ENCODE data around the gene AIG1. TPM values are rescaled to one million over a fixed set of nuclear protein-coding genes. Genes with fewer than 3 reads are reported as not detected.

Gene AIG1
- total RNA-seq, 2 experiments from 2014 or later: 7.4 to 8.4 TPM

DNA sequence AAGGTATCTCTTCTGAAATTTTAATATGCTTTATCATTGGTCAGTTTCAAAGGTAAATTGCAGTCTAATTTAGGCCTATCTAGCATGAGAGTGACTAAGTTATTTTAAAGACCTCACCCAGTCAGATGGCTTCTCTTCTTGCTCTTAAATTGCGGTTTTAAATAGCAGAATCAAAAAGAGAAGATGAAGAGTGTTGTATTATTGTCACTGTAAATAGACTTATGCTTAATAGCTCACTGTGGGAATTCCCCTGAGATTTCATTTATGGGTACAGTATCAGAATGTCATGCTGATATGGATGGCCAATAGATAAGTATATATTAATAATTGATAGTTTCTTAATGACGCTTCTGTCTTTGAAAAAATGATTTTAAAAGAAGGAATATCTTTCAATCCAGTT is 35.7 kb downstream of the AIG1 start:
- H3K36me3 ChIP-seq (ENCODE audit: insufficient read depth, low read length): no peaks in the 10 kb centered on the region
- peaks cover 4% of the 10 kb centered on the region for H3K4me1 Mint-ChIP-seq (ENCODE audit: low read depth)
- POLR2A ChIA-PET: interaction anchor here (1.8 to 1.9 kb wide), 3 partner anchors 37 to 169 kb away, joined by 4 to 9 read pairs (median 4); no protein-coding TSS in a partner anchor
- no peaks in the 10 kb centered on the region for H3K9me3 Mint-ChIP-seq
- no peak overlapping the region for H3K27ac Mint-ChIP-seq
- H3K4me3 Mint-ChIP-seq: no peak overlapping the region
- H3K4me3 ChIP-seq (ENCODE audit: low read length): no peak overlapping the region
- H3K9me3 ChIP-seq (ENCODE audit: control insufficient read depth in 1 of 2, insufficient read depth in 1 of 2, low read length in 2 of 2): no peaks in the 10 kb centered on the region
- ATAC-seq (ENCODE audit: poor library complexity) (no peak), DNase-seq (no peak)
- H3K27me3 Mint-ChIP-seq: no peaks in the 10 kb centered on the region
- CTCF ChIA-PET: no interaction called here
- no peaks in the 10 kb centered on the region for H3K27me3 ChIP-seq (ENCODE audit: control insufficient read depth in 1 of 2, insufficient read depth in 2 of 2, low read length in 2 of 2)
- intact Hi-C loops (cut with DNase I, micrococcal nuclease): no loop called here
- no peaks in the 10 kb centered on the region for H3K36me3 Mint-ChIP-seq (ENCODE audit: low read depth)
- TF ChIP-seq, protein P1, sequence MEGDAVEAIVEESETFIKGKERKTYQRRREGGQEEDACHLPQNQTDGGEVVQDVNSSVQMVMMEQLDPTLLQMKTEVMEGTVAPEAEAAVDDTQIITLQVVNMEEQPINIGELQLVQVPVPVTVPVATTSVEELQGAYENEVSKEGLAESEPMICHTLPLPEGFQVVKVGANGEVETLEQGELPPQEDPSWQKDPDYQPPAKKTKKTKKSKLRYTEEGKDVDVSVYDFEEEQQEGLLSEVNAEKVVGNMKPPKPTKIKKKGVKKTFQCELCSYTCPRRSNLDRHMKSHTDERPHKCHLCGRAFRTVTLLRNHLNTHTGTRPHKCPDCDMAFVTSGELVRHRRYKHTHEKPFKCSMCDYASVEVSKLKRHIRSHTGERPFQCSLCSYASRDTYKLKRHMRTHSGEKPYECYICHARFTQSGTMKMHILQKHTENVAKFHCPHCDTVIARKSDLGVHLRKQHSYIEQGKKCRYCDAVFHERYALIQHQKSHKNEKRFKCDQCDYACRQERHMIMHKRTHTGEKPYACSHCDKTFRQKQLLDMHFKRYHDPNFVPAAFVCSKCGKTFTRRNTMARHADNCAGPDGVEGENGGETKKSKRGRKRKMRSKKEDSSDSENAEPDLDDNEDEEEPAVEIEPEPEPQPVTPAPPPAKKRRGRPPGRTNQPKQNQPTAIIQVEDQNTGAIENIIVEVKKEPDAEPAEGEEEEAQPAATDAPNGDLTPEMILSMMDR (IDR thresholded peaks at IDR 0.05): no peak
- peaks cover 9% of the 10 kb centered on the region for H3K4me1 ChIP-seq (ENCODE audit: insufficient read depth, low read length)
- H3K27ac ChIP-seq (ENCODE audit: low read depth in 1 of 2, low read length in 2 of 2): no peak overlapping the region

DNA sequence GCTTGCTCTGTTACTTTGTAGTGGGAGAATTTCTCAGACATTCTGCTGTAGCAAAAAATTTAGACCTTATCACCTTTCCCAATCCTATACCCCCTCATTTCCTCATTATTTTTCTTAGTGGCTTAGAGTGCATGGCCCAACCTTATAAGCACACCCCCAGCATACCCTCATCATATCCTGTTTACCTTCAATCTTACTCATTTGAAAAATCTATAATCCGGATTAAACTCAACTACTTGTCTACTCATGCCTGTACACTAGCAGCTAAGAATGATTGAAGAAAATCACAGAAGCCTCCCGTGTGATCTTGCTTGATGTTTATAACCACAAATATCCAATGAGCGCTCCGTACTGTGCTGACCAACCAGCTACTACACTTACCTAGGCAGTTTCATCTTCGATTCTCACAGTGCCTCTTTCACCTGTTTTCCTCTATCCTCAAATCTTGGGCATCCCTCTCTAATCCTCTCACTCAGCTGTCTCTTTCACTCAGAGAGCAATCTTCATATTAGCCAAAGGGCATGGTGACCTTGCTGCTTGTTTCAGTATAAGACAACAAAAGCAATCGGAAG is 36.6 kb downstream of the AIG1 start:
- peaks cover 9% of the 10 kb centered on the region for H3K4me1 ChIP-seq (ENCODE audit: insufficient read depth, low read length)
- TF ChIP-seq, protein P1 (IDR thresholded peaks at IDR 0.05): no peak
- ATAC-seq (ENCODE audit: poor library complexity): peak; percentile 96
- peak overlapping the region; percentile 14 to 67 for H3K27ac ChIP-seq (ENCODE audit: low read depth in 1 of 2, low read length in 2 of 2)
- H3K27me3 ChIP-seq (ENCODE audit: control insufficient read depth in 1 of 2, insufficient read depth in 2 of 2, low read length in 2 of 2): no peaks in the 10 kb centered on the region
- Mint-ChIP-seq H3K4me3 (no peak overlapping the region), H3K27me3 (no peaks in the 10 kb centered on the region), H3K27ac (no peak overlapping the region), H3K4me1 (ENCODE audit: low read depth) (peaks cover 4% of the 10 kb centered on the region), H3K36me3 (ENCODE audit: low read depth) (no peaks in the 10 kb centered on the region), H3K9me3 (no peaks in the 10 kb centered on the region)
- ChIA-PET CTCF (no interaction called here), POLR2A (interaction anchor here (0.6 to 1.9 kb wide), 7 partner anchors 10 to 170 kb away, joined by 3 to 9 read pairs (median 4); no protein-coding TSS in a partner anchor)
- no peaks in the 10 kb centered on the region for H3K9me3 ChIP-seq (ENCODE audit: control insufficient read depth in 1 of 2, insufficient read depth in 1 of 2, low read length in 2 of 2)
- peak overlapping the region; percentile 15 for H3K4me3 ChIP-seq (ENCODE audit: low read length)
- DNase-seq: peak in 4 of 14 experiments; percentile 3 to 68 (median 37)
- no peaks in the 10 kb centered on the region for H3K36me3 ChIP-seq (ENCODE audit: insufficient read depth, low read length)
- intact Hi-C loops (cut with DNase I, micrococcal nuclease): no loop called here

DNA sequence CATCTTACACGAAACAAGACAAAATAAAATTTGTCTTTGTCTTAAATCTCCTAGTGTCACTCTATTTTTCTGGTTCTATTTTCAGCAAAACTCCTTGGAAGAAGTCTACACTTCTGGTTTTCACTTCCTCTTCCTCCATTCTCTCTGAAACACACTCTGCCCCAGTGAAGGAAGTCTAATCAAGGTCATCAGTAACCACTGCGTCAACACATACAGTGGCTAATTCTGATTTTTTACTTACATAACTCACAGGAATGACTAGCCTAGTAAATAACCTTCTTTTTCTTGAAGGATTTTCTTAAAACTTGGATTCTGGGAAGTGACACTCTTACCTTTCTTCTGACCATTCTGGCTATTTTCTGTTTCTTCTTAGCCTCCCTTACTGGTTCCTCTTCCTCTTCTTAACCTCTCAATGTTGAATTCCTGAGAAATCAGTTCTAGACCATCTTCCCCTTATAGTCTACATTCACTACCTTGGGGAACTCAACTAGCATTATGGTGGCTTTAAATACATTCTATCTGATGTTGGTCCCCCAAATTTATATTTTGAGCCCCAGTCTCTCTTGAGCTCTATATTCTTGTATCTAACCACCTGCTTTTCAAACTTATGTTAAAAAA is 37.5 kb downstream of the AIG1 start:
- intact Hi-C loops (cut with DNase I, micrococcal nuclease): no loop called here
- H3K27ac Mint-ChIP-seq: no peak overlapping the region
- TF ChIP-seq, protein P1 (IDR thresholded peaks at IDR 0.05): no peak
- ChIA-PET POLR2A (interaction anchor here (1.0 to 1.9 kb wide), 5 partner anchors 9 to 171 kb away, joined by 3 to 9 read pairs (median 4); no protein-coding TSS in a partner anchor), CTCF (interaction anchor here (0.8 kb wide), 1 partner anchor 37 kb away, joined by 3 read pairs; no protein-coding TSS in a partner anchor)
- H3K4me1 ChIP-seq (ENCODE audit: insufficient read depth, low read length): peaks cover 9% of the 10 kb centered on the region
- peak in 3 of 14 experiments; percentile 43 to 69 (median 46) for DNase-seq
- no peaks in the 10 kb centered on the region for H3K27me3 ChIP-seq (ENCODE audit: control insufficient read depth in 1 of 2, insufficient read depth in 2 of 2, low read length in 2 of 2)
- no peaks in the 10 kb centered on the region for H3K9me3 Mint-ChIP-seq
- H3K4me3 Mint-ChIP-seq: no peak overlapping the region
- peaks cover 4% of the 10 kb centered on the region for H3K4me1 Mint-ChIP-seq (ENCODE audit: low read depth)
- ATAC-seq (ENCODE audit: poor library complexity): no peak
- H3K36me3 Mint-ChIP-seq (ENCODE audit: low read depth): no peaks in the 10 kb centered on the region
- H3K4me3 ChIP-seq (ENCODE audit: low read length): no peak overlapping the region
- H3K27ac ChIP-seq (ENCODE audit: low read depth in 1 of 2, low read length in 2 of 2): peak overlapping the region; percentile 14 to 67
- H3K36me3 ChIP-seq (ENCODE audit: insufficient read depth, low read length): no peaks in the 10 kb centered on the region
- no peaks in the 10 kb centered on the region for H3K27me3 Mint-ChIP-seq
- H3K9me3 ChIP-seq (ENCODE audit: control insufficient read depth in 1 of 2, insufficient read depth in 1 of 2, low read length in 2 of 2): no peaks in the 10 kb centered on the region
